T-helper 1 cell (primary cell): ENCODE measurements around the gene TBC1D22A.

Experiments used
- DNase-seq, 5 donors: peaks; one replicate each; pipeline ENCODE4 v3.0.0-alpha.2; 2012 to 2020

Gene TBC1D22A

GRCh38 chr22:47146941-47147340 lies 384.5 kb downstream of the TBC1D22A start:
- DNase-seq, result no peak

- no peak for DNase-seq
Observed at GRCh38 chr22:47147572-47147971, 385.1 kb downstream of the TBC1D22A start.

DNA sequence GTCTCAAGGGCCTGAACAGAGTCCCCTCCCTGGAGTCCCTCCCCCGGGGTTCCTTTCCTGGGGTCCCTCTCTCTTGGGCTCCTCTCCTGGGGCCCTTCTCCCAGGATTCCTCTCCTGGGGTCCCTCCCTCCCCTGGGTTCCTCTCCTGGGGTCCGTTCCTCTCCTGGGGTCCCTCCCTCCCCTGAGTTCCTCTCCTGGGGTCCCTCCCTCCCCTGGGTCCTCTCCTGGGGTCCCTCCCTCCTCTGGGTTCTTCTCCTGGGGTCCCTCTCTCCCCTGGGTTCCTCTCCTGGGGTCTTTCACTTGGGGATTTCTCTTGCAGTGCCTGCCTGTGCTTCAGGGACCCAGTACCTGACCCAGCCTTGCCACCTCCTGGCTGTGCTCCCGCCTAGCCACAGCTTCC lies 386.1 kb downstream of the TBC1D22A start:
- no peak for DNase-seq

DNA sequence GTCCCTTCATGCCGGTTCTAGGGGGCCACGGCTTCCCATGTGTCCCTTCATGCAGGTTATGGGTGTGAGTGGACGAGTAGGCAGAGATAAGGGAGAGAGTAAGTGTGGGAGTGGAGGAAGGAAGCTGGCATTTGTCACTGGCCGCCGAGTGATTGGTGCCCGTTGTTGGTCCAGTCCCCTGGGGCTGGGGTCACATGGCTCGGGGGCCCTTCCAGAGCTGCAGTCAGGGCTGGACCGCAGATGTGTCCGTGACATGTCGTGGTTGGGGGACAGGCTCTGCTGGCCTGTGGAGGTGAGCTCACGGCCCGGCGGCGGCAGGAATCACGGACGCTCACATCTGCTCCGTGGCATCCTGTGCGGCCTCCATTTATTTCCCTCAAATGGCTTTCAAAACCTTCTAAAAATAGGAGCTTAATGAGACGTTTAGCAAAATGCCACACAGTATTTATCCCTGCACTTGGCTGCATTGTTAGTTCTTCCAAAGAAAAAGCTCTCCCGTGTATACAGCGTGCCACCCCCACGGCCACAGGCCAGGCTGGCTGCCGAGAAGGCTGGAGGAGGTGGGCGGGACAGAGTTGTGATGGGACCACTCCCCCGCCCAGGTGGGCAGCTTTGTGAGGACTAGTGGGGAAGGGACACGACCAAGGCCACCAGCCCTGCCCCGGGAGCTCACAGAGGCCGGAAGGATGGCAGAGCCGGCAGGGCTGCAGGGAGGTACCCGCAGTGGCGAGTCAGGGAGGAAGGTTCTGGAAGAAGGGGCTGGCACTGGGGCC lies 386.7 kb downstream of the TBC1D22A start:
- no peak for DNase-seq

DNA sequence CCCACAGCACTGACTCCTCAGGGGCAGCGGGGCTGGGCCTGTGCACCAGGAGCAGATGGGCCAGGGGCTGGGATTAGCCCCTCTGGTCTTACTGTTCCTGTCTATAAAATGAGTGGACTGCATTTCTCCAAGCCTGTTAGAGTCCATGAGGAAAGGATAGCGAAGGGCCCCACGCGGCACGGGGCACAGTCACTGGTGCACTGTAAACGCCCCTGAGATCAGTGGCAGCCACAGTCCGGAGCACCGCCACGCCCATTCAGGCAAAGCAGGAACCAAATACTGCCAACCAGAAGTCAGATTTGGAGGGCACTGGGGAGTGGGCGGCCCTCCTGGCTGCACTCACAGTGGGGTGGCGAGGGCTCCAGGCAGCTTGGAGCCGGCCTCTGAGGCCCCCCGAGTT lies 387.5 kb downstream of the TBC1D22A start:
- no peak for DNase-seq

- DNase-seq, result no peak
Observed at GRCh38 chr22:47150426-47150825, 388.0 kb downstream of the TBC1D22A start.

GRCh38 chr22:47151064-47151463 lies 388.6 kb downstream of the TBC1D22A start:
- no peak for DNase-seq

DNA sequence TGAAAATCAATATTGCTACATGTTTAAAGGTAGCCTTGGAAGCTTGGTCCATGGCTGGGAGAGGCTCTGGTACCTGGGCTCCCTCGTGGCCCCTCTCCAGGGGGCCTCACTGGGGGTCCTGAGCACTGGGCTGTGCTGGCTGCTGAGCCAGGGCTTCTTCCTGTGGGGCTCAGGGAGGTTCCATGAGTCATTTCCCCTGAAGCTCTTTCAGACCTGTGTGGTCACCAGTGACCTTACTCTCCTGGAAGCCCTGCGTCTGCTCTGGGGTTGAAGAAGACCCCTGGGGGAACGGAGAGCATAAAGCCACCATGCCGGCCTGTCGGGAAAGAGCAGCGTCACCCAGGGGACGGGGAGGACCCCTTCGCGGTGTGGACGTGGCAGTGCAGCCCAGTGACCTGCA lies 389.0 kb downstream of the TBC1D22A start:
- no peak for DNase-seq

- DNase-seq, result no peak
Observed at GRCh38 chr22:47152236-47152635, 389.8 kb downstream of the TBC1D22A start.

DNA sequence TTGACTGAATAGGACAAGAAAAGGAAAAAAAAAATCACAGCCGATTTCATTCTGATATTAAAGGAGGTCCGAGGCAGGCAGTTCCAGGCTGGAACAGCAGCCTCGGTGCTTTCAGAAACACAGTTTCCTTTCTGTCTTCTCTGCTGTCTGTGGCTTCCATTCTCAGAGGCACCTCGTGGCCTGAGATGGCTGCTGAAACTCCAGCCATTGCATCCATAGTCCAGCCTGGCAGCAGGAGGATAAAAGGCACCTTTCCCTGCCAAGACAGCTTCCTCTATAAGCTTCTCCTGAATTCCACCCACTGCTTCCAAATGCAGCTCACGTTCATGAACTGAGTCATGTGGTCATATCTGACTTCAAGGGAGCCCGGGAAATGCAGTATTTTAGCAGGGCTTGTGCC lies 390.5 kb downstream of the TBC1D22A start:
- no peak for DNase-seq

DNA sequence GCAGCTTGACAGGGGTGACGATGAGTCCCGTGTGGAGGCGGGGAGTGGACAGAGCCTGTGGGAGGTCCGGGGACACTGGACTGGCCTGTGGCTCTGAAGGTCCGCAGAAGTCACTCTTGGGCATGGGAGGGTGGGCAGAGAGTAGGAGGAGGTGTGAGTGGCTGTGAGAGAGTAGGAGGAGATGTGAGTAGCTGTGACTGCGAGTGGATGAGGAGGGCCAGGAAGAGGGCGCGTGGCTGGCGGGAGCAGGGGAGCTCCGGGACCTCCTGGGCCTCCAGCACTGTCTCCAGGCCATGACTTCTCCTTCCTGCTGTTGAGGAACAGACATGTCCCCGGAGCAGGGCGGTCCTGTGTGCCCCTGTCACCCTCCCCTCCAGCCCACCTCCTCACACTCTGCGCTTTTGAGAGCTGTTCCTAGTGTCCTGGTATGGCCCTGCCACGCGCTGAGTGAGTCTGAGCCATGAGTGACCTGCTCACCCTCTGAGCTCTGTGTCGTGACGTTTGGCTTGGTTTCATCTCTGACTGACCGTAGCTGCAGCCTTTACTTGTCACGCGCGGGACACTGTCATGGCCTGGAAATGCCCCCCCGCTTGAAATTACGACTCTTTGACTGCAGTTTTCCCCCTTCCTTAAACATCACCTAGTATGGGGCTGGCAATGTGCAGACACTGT lies 391.5 kb downstream of the TBC1D22A start:
- DNase-seq, result no peak

DNA sequence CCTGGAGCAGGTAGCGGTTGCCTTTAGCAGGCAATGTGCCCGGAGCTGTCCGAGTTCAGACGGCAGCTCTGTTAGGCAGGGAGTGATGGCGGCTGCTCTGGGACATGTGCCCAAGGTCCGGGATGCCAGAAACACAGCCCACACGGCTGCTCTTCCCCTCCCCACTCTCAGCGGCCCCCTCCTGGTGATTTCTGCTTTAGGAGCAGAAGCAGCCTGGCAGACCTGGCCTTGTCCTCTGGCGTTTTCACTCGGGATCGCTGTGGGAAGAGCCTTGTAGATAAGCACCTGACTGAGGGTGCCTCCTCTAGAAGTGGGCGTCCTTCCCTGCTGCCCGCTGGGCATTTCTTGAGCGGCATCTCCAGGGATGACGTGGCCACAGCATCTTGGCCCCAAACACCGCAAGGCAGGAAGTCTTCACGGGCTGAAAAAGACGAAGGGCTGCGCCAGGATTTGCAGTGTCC lies 392.2 kb downstream of the TBC1D22A start:
- DNase-seq, result no peak

DNA sequence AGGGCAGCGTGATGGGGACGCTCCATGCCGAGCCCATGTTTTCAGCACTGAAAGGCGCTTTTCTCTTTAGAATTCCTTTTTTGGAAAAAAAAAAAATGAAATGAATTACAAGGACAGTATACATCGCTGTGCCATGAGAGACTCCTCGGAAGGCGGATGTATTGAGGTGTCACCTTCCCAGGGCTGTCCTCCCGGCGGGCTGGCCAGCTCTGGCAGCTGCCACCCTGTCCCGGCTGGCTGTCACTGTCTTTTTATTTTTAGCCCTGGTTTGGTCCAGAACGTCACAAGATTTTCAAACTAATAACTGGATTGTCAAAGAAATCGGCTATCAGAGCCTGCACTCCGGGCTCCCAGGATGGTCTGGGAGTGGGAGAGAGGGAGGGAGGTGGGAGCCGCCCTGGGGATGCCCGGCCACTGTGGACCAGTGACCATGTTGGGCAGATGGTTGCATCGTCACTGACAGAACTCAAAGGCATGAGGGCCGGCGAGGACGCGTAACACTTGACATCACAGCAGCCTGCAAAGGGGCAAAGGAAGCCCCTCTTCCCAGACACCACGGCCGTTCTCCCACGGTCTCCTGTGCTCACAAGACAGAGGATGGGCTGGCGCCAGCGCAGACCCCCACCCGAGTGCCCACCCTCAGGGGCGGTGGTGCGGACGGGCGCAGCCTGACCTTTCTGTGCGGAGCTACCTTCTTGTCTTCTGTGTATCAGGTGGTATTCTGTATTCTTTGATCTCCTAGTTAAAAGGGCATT lies 392.9 kb downstream of the TBC1D22A start:
- DNase-seq, result no peak

DNA sequence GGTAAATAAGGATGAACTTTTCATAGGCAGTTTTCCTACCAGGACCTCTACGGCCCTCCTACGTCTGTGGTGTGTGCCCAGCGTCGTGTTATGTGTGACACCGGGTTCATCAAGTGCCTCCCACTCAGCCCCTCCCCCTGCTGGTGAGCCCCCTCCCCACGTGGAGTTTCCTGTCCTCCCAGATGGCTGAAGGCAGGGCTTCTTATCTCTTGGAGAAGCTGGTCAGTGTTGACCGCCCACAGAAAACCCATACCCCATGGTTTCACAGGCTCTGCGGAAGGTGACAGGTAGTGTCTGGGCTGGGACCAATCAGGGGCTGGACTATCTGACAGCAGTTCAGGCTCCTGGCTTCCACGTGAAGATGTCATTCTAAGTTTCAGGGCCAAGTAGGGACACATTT lies 393.5 kb downstream of the TBC1D22A start:
- no peak for DNase-seq

DNA sequence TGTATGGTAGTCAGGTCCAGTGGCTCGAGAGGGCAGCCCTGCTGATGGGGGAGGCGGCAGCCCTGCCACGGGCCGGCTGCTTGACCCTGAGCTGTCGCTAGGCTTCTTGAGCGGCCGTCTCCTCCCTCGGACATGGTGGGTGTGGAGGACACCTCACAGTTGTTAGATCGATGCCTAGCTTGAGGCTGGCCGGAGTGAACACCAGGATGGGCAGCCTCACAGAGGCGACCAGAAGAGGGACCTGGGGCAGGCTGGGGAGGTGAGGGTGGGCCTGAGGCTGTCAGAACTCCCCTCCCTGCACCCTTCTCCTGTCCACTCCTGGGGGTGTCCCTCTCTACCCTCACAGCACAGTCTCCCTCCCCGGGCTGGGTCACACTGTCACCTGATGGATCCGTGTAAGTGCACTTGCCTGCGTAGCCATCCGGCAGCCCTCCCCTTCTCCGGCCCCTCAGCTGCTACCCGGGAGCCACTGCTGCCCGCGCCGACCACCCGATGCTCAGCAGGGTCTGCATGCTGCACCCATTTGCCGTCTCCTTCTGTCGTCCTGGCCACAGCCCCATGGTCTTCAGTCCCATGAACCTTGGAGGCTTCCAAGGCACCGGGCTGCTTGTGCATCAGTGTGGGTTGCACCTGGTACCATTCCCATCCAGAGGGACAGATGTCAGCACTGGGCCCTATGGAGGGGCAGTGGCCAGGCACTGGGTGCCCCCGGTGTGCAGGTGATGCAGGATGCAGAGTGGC lies 394.1 kb downstream of the TBC1D22A start:
- no peak for DNase-seq

DNA sequence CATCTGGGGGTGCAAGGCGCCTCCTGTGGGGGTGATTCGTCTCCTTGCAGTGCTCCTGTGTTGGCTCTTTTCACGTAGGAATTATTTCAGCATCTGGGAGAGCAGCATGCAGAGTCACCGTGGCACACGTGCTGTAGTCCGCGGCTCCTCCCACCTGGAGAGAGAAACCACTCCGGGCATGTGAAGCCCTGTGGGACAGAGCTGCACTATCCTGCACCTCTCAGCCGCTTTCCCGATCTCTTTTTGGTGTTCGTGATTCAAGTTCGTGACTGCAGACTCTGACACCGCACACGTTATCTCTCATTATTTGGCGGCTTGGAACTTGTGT lies 394.6 kb downstream of the TBC1D22A start:
- DNase-seq, result no peak

- DNase-seq, result no peak
Observed at GRCh38 chr22:47157486-47158270, 395.2 kb downstream of the TBC1D22A start.

DNA sequence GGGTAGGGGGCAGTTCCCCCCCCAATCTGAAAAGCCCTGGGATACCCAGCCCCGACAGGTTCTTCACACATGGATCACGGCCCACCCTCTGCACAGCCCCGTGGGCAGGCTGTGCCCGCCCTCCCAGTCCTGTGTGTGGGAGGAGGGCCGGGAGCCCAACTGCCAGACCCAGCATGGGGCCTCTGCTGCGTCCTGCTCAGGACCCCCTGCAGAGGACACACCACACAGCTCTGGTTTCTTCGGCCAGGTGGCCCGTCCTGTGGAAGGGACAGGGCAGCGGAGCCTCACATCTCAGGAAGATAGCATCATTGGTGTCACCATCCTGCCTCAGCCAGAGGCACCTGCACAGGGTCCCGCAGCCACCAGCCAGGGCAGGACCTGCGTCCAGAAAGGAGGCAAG lies 396.0 kb downstream of the TBC1D22A start:
- no peak for DNase-seq

GRCh38 chr22:47159592-47159991 lies 397.1 kb downstream of the TBC1D22A start:
- DNase-seq, result no peak

GRCh38 chr22:47160141-47160541 lies 397.7 kb downstream of the TBC1D22A start:
- peak in 2 of 5 donors; percentile 4 to 7 for DNase-seq

DNA sequence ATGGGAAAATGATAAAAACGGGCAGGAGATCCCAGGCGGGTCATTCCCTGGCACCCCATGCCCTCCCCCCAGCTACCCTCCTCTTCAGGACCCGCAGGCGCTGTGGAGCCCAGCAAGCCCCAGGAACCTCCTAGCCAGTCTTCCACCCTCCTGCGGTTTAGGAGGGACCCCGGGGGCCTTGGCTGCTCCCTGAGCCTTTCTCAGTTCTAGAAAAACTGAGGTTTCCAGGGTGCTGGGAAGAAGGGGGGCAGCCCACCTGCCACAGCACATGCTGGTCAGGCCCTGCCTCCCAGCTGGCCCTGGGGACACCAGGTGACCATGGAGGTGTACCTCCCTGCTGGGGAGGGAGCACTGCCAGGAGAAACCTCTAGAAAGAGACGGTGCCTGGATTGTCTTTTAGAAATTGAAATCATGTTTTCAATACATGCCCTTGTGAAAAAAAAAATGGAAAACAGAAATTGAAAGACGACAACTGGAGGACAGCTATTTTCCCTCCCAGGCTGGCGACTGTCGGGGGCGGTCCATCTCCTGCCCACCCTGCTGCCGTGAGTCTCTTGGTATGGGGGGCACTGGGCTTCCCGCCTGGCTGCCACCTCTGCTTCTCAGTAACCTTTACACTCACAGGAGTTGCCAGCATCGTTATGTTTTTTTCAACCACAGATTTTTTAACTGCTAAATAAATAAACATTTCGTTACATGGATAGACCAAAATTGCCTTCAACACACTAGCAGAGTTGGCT lies 398.5 kb downstream of the TBC1D22A start:
- peak in 1 of 5 donors; percentile 8 for DNase-seq
